ENCODE data around the gene PTPA. TPM values are rescaled to one million over a fixed set of nuclear protein-coding genes. Genes with fewer than 3 reads are reported as not detected.
"Not testable (repeated sequence)": the region's sequence is repeated elsewhere in the genome, so short reads cannot be mapped to it uniquely, and the experiment has no call there.

The PTPA gene
- total RNA-seq, 3 donors from 2014 or later, result 95.3 to 109 (median 109) TPM

DNA sequence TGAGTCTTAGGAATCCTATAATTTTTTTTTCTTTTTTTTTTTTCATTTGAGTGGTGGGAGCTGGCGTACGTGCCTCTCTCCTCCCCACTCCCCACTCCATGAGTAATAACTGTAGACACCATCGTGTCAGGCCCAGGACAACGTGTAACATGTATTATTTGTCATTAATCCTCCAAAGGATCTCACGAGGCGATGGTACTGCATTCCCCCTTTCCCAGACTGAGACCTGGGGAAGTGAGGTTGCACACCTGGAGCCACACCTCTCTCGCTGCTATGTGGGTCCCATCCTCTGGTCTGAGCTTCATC, 73.0 kb downstream of the PTPA start:
- no peak overlapping the region for H3K4me3 ChIP-seq
- DNase-seq (no peak), ATAC-seq (no peak)
- TF ChIP-seq, protein P1, sequence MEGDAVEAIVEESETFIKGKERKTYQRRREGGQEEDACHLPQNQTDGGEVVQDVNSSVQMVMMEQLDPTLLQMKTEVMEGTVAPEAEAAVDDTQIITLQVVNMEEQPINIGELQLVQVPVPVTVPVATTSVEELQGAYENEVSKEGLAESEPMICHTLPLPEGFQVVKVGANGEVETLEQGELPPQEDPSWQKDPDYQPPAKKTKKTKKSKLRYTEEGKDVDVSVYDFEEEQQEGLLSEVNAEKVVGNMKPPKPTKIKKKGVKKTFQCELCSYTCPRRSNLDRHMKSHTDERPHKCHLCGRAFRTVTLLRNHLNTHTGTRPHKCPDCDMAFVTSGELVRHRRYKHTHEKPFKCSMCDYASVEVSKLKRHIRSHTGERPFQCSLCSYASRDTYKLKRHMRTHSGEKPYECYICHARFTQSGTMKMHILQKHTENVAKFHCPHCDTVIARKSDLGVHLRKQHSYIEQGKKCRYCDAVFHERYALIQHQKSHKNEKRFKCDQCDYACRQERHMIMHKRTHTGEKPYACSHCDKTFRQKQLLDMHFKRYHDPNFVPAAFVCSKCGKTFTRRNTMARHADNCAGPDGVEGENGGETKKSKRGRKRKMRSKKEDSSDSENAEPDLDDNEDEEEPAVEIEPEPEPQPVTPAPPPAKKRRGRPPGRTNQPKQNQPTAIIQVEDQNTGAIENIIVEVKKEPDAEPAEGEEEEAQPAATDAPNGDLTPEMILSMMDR (IDR thresholded peaks at IDR 0.05), result no peak
- peaks cover 33% of the 10 kb centered on the region for H3K4me1 ChIP-seq (ENCODE audit: low read depth)
- H3K36me3 ChIP-seq (ENCODE audit: low read depth), result no peaks in the 10 kb centered on the region
- peaks cover 3% of the 10 kb centered on the region for H3K9me3 ChIP-seq
- intact Hi-C loops (cut with DNase I, micrococcal nuclease), result no loop called here

DNA sequence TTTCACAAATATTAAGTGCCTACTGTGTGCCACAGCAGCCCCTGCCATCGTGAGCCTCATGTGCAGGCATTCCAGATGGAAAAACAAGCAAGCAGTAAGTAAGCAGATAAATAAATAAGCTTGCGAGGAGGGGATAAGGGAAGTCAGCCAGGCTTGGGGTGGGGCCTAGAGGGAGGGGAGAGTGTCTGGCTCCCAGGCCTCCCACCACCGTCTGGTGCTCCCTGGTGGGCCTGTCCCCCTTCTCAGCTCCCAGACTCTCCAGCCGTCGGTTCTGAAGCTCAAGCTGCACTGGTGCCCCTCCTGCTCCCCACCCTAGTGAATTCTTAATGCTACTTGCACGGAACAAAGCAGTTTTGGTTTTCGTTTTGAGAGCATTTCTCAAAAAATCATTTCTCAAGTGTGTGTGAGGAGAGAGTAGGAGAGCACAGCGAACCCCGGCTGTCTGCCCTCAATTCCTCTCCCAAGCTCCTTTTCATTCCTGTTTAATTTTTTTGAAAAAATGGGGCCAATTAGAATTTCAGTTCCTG, 73.4 kb downstream of the PTPA start:
- no peak overlapping the region for H3K4me3 ChIP-seq

DNA sequence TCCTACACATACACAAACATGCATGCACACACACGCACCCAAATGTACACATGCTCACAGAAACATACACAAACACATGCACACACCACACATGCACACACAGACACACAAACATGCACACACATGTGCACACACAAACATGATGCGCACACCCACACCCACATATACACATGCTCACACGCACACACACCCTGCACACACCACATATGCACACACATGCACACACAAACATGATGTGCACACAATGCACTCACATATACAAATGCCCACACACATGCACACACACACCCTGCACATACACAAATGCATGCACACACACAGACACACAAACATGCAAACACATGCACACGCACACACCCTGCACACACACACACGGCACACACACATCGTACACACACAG, 74.2 kb downstream of the PTPA start:
- Histone ChIP-seq H3K4me3 (no peak overlapping the region), H3K36me3 (ENCODE audit: low read depth) (no peaks in the 10 kb centered on the region), H3K4me1 (ENCODE audit: low read depth) (peaks cover 23% of the 10 kb centered on the region), H3K9me3 (peaks cover 3% of the 10 kb centered on the region)
- intact Hi-C loops (cut with DNase I, micrococcal nuclease), result no loop called here
- TF ChIP-seq, protein P1 (IDR thresholded peaks at IDR 0.05), result no peak
- ATAC-seq, result no peak
- DNase-seq, result no peak

More for the DNA sequence above, 73.4 kb downstream of the PTPA start:
- peaks cover 3% of the 10 kb centered on the region for H3K9me3 ChIP-seq
- intact Hi-C loops (cut with DNase I, micrococcal nuclease), result no loop called here
- TF ChIP-seq, protein P1 (IDR thresholded peaks at IDR 0.05), result no peak
- DNase-seq (no peak), ATAC-seq (no peak)
- peaks cover 30% of the 10 kb centered on the region for H3K4me1 ChIP-seq (ENCODE audit: low read depth)
- H3K36me3 ChIP-seq (ENCODE audit: low read depth), result no peaks in the 10 kb centered on the region

DNA sequence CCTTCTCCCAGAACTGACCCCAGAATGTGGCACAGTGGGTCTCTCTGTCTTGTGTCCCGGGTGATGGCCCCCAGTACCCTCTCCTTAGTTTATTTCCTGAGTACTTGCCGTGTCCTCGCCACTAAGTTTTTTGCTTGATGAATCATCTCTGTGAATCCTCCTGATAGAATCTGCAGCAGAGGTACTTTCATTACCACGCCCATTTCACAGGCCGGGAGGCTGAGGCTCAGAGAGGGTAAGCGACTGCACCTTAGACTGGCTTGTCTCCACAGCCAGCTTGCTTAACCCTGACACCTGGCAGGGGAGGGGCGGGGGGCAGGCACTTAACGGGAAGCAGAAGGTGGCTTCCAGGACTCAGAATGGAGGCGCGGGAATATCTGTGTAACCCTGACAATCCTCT, 74.8 kb downstream of the PTPA start:
- intact Hi-C loops (cut with DNase I, micrococcal nuclease), result no loop called here

DNA sequence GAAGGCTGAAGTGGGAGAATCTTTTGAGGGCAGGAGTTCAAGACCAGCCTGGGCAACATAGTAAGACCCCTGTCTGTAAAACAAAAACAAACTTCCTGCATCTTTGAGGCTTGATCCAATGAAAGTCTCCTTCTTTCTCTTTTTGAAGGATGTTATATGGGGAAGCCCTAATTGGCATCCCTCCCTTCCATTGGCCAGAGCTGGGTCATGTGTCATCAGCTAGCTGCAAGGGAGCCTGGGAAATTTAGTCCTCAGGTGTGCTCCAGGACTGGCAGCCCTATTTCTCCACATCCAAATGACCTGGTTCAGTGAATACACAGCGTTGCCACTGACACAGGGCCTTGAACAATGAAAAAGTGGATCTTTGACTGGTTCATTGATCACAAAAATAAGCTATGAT, 75.8 kb downstream of the PTPA start:
- ATAC-seq (no peak), DNase-seq (no peak)
- Histone ChIP-seq H3K4me3 (no peak overlapping the region), H3K36me3 (ENCODE audit: low read depth) (no peaks in the 10 kb centered on the region), H3K9me3 (peaks cover 3% of the 10 kb centered on the region), H3K4me1 (ENCODE audit: low read depth) (peaks cover 19% of the 10 kb centered on the region)
- TF ChIP-seq, protein P1 (IDR thresholded peaks at IDR 0.05), result no peak
- intact Hi-C loops (cut with DNase I, micrococcal nuclease), result no loop called here

More for the DNA sequence above, 74.8 kb downstream of the PTPA start:
- TF ChIP-seq, protein P1 (IDR thresholded peaks at IDR 0.05), result no peak
- H3K36me3 ChIP-seq (ENCODE audit: low read depth), result no peaks in the 10 kb centered on the region
- DNase-seq, result no peak
- peaks cover 3% of the 10 kb centered on the region for H3K9me3 ChIP-seq
- no peak for ATAC-seq
- peaks cover 23% of the 10 kb centered on the region for H3K4me1 ChIP-seq (ENCODE audit: low read depth)
- no peak overlapping the region for H3K4me3 ChIP-seq

DNA sequence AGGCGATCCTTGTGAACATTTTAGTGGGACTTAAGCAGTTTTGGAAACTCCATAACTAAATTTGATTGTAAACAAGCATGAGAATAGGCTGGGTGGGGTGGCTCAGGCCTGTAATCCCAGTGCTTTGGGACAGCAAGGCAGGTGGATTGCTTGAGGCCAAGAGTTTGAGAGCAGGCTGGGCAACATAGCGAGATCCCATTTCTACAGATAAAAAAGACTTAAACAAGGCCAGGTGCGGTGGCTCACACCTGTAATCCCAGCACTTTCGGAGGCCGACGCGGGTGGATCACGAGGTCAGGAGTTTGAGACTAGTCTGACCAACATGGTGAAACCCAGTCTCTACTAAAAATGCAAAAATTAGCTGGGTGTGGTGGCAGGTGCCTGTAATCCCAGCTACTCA, 78.8 kb downstream of the PTPA start:
- H3K9me3 ChIP-seq; H3K4me1 ChIP-seq (ENCODE audit: low read depth); DNase-seq; H3K4me3 ChIP-seq; intact Hi-C loops (cut with DNase I, micrococcal nuclease); H3K36me3 ChIP-seq (ENCODE audit: low read depth); ATAC-seq: not testable (repeated sequence)

All from mucosa of descending colon (tissue), 3 donors.